Stomach (tissue), 4 donors: ENCODE measurements around the gene HOXC4.

ENCODE experiments used
- CTCF ChIP-seq, 7 experiments: fragments of 450-650 bp in 4 of 7; fragments of 200-600 bp in 3 of 7; sonication (generic) in 3 of 7; IDR thresholded peaks; one replicate each; pipeline ENCODE4 v1.5.1; 2016 to 2019; ENCODE audit warnings: antibody characterized with exemption in 7 of 7, control low read depth in 2 of 7, mild to moderate bottlenecking in 1 of 7
- EP300 ChIP-seq: sonication (generic); formaldehyde crosslinking; IDR thresholded peaks from one replicate; pipeline ENCODE4 v1.6.1; 2017; ENCODE audit warnings: antibody characterized with exemption
- POLR2A ChIP-seq, 4 donors: fragments of 450-650 bp; IDR thresholded peaks; one replicate each; pipeline ENCODE4 v1.6.1; 2016; ENCODE audit warnings: antibody characterized with exemption in 4 of 4, control low read depth in 2 of 4, mild to moderate bottlenecking in 1 of 4, moderate library complexity in 1 of 4

- TF ChIP-seq EP300, result no peak
- no peak for TF ChIP-seq CTCF (IDR thresholded peaks at IDR 0.05)
- no peak for TF ChIP-seq POLR2A (IDR thresholded peaks at IDR 0.05)
These were observed 23.2 kb upstream of the HOXC4 start for GRCh38 chr12:54030442-54030801.
